Activated T-helper 9 cell treated with anti-CD3 and anti-CD28 coated beads, Interleukin-2, amount 50 U/mL, for 16 hours (primary cell): ENCODE results near the gene IER5L.
A peak's percentile ranks its signal among the peaks of the same experiment; 100 is the strongest.
"Not testable (repeated sequence)": the region's sequence is repeated elsewhere in the genome, so short reads cannot be mapped to it uniquely, and the experiment has no call there.

ENCODE experiments used
- DNase-seq: peaks from one replicate; pipeline ENCODE4 v3.0.0-alpha.2; 2020; ENCODE audit warnings: low read depth

IER5L gene

GRCh38 chr9:129202613-129203555, 24.8 kb upstream of the IER5L start:
- DNase-seq, result peak; percentile 84

- no peak for DNase-seq
Measured at GRCh38 chr9:129201866-129202265, 23.8 kb upstream of the IER5L start.

GRCh38 chr9:129201289-129201688, 23.2 kb upstream of the IER5L start:
- no peak for DNase-seq

GRCh38 chr9:129200255-129200654, 22.2 kb upstream of the IER5L start:
- no peak for DNase-seq

- no peak for DNase-seq
Measured at GRCh38 chr9:129199044-129199435, 21.0 kb upstream of the IER5L start.

- DNase-seq, result no peak
Measured at GRCh38 chr9:129198319-129199043, 20.4 kb upstream of the IER5L start.

- no peak for DNase-seq
Measured at GRCh38 chr9:129197978-129198318, 19.9 kb upstream of the IER5L start.

- not testable (repeated sequence) for DNase-seq
Measured at GRCh38 chr9:129197045-129197444, 19.0 kb upstream of the IER5L start.

- DNase-seq, result no peak
Measured at GRCh38 chr9:129195606-129196005, 17.5 kb upstream of the IER5L start.

- no peak for DNase-seq
Measured at GRCh38 chr9:129194221-129194620, 16.2 kb upstream of the IER5L start.

- DNase-seq, result no peak
Measured at GRCh38 chr9:129193655-129194054, 15.6 kb upstream of the IER5L start.

GRCh38 chr9:129191234-129191633, 13.2 kb upstream of the IER5L start:
- no peak for DNase-seq

GRCh38 chr9:129189971-129190370, 11.9 kb upstream of the IER5L start:
- DNase-seq, result not testable (repeated sequence)

- DNase-seq, result no peak
Measured at GRCh38 chr9:129187042-129187441, 9.0 kb upstream of the IER5L start.

- DNase-seq, result no peak
Measured at GRCh38 chr9:129185991-129186390, 7.9 kb upstream of the IER5L start.

- DNase-seq, result no peak
Measured at GRCh38 chr9:129185402-129185801, 7.3 kb upstream of the IER5L start.

- no peak for DNase-seq
Measured at GRCh38 chr9:129184596-129185122, 6.6 kb upstream of the IER5L start.

GRCh38 chr9:129184219-129184524, 6.1 kb upstream of the IER5L start:
- no peak for DNase-seq

- DNase-seq, result no peak
Measured at GRCh38 chr9:129183495-129184218, 5.6 kb upstream of the IER5L start.

GRCh38 chr9:129182625-129183494, 4.8 kb upstream of the IER5L start:
- DNase-seq, result no peak

- DNase-seq, result no peak
Measured at GRCh38 chr9:129182122-129182521, 4.1 kb upstream of the IER5L start.

- DNase-seq, result no peak
Measured at GRCh38 chr9:129181246-129181645, 3.2 kb upstream of the IER5L start.
